ENCODE results near the gene RMDN3.

The RMDN3 gene

DNA sequence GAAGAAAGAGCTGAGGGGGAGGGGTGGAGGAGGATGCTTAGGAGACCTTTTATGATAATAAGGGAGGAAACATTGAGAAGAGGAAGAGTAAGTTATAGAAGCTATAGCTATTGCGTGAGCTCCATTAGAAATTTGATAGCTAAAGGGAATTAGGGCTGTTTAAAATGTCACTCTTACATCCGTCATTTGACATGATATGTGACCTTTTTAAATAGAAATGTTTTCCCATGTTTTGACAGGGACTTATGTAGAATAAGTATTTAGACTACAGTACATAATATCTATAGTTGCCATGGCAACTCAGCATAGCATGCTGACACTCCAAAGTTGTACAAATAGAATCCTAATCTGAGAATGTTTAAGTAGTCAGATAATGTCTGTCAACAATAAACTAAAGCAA is 40.9 kb downstream of the RMDN3 start:
- no peak overlapping the region for H3K4me3 ChIP-seq (replicated peaks; ENCODE audit: insufficient read depth, low read length)
- TF ChIP-seq POLR2AphosphoS5 (IDR thresholded peaks at IDR 0.05; ENCODE audit: low read depth) (no peak), SPI1 (IDR thresholded peaks at IDR 0.05; ENCODE audit: borderline replicate concordance, low read depth) (no peak), GABPA (IDR thresholded peaks at IDR 0.05; ENCODE audit: low read depth) (no peak)
- TF ChIP-seq, protein P1, sequence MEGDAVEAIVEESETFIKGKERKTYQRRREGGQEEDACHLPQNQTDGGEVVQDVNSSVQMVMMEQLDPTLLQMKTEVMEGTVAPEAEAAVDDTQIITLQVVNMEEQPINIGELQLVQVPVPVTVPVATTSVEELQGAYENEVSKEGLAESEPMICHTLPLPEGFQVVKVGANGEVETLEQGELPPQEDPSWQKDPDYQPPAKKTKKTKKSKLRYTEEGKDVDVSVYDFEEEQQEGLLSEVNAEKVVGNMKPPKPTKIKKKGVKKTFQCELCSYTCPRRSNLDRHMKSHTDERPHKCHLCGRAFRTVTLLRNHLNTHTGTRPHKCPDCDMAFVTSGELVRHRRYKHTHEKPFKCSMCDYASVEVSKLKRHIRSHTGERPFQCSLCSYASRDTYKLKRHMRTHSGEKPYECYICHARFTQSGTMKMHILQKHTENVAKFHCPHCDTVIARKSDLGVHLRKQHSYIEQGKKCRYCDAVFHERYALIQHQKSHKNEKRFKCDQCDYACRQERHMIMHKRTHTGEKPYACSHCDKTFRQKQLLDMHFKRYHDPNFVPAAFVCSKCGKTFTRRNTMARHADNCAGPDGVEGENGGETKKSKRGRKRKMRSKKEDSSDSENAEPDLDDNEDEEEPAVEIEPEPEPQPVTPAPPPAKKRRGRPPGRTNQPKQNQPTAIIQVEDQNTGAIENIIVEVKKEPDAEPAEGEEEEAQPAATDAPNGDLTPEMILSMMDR (IDR thresholded peaks at IDR 0.05; ENCODE audit: insufficient read depth, low read length): no peak
- TF ChIP-seq, protein P2, sequence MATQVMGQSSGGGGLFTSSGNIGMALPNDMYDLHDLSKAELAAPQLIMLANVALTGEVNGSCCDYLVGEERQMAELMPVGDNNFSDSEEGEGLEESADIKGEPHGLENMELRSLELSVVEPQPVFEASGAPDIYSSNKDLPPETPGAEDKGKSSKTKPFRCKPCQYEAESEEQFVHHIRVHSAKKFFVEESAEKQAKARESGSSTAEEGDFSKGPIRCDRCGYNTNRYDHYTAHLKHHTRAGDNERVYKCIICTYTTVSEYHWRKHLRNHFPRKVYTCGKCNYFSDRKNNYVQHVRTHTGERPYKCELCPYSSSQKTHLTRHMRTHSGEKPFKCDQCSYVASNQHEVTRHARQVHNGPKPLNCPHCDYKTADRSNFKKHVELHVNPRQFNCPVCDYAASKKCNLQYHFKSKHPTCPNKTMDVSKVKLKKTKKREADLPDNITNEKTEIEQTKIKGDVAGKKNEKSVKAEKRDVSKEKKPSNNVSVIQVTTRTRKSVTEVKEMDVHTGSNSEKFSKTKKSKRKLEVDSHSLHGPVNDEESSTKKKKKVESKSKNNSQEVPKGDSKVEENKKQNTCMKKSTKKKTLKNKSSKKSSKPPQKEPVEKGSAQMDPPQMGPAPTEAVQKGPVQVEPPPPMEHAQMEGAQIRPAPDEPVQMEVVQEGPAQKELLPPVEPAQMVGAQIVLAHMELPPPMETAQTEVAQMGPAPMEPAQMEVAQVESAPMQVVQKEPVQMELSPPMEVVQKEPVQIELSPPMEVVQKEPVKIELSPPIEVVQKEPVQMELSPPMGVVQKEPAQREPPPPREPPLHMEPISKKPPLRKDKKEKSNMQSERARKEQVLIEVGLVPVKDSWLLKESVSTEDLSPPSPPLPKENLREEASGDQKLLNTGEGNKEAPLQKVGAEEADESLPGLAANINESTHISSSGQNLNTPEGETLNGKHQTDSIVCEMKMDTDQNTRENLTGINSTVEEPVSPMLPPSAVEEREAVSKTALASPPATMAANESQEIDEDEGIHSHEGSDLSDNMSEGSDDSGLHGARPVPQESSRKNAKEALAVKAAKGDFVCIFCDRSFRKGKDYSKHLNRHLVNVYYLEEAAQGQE (IDR thresholded peaks at IDR 0.05; ENCODE audit: insufficient replicate concordance, low read depth): no peak
- H3K27ac ChIP-seq (replicated peaks): no peak overlapping the region
- DNase-seq (ENCODE audit: low read depth in 1 of 2, low spot score in 1 of 2): no peak
- no peaks in the 10 kb centered on the region for H3K27me3 ChIP-seq (ENCODE audit: insufficient read depth, poor library complexity, severe bottlenecking)

DNA sequence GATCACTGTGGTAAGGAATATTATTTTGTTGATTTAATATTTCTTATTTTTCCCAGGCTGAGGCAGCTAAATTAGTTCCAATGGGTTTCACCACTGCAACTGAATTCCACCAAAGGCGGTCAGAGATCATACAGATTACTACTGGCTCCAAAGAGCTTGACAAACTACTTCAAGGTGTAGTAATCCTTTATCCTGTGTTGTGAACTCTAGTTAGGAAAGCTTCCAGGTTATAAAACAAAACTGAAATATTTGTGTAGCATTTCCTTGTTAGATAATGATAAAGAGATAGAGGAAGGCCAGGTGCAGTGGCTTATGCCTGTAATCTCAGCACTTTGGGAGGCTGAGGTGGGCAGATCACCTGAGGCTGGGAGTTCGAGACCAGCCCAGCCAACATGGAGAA is 48.9 kb downstream of the RMDN3 start:
- no peaks in the 10 kb centered on the region for H3K27me3 ChIP-seq (ENCODE audit: insufficient read depth, poor library complexity, severe bottlenecking)
- no peak overlapping the region for H3K4me3 ChIP-seq (replicated peaks; ENCODE audit: insufficient read depth, low read length)
- no peak for TF ChIP-seq SPI1 (IDR thresholded peaks at IDR 0.05; ENCODE audit: borderline replicate concordance, low read depth)
- no peak for TF ChIP-seq GABPA (IDR thresholded peaks at IDR 0.05; ENCODE audit: low read depth)
- no peak for TF ChIP-seq POLR2AphosphoS5 (IDR thresholded peaks at IDR 0.05; ENCODE audit: low read depth)
- TF ChIP-seq, protein P1 (IDR thresholded peaks at IDR 0.05; ENCODE audit: insufficient read depth, low read length): no peak
- TF ChIP-seq, protein P2 (IDR thresholded peaks at IDR 0.05; ENCODE audit: insufficient replicate concordance, low read depth): no peak
- H3K27ac ChIP-seq (replicated peaks): no peak overlapping the region
- no peak for DNase-seq (ENCODE audit: low read depth in 1 of 2, low spot score in 1 of 2)

DNA sequence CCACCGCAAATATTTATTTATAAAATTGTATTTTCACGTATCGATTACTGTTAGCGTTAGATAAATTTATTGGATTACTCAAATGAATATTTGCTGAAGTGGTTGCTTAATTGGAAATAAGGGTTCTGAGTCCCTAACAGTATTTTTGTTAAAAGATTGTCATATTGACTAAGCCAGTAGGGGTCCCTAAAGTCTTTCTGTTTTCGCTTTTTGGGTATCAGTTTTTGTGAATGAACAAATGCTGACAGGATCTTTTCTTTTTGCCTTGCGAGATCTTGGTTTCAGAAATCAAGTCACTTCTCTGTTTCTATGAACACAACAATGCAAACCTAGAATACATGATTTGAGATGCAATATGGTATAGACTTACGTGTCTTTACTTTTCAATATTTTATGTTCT is 53.0 kb downstream of the RMDN3 start:
- Histone ChIP-seq H3K27me3 (ENCODE audit: insufficient read depth, poor library complexity, severe bottlenecking) (no peaks in the 10 kb centered on the region), H3K27ac (replicated peaks) (no peak overlapping the region), H3K4me3 (replicated peaks; ENCODE audit: insufficient read depth, low read length) (no peak overlapping the region)
- TF ChIP-seq POLR2AphosphoS5 (IDR thresholded peaks at IDR 0.05; ENCODE audit: low read depth) (no peak), SPI1 (IDR thresholded peaks at IDR 0.05; ENCODE audit: borderline replicate concordance, low read depth) (no peak), GABPA (IDR thresholded peaks at IDR 0.05; ENCODE audit: low read depth) (no peak)
- TF ChIP-seq, protein P1 (IDR thresholded peaks at IDR 0.05; ENCODE audit: insufficient read depth, low read length): no peak
- TF ChIP-seq, protein P2 (IDR thresholded peaks at IDR 0.05; ENCODE audit: insufficient replicate concordance, low read depth): no peak
- no peak for DNase-seq (ENCODE audit: low read depth in 1 of 2, low spot score in 1 of 2)
